Esophagus muscularis mucosa (tissue), 3 donors: Measurements from ENCODE around the gene SDK1.

Source experiments
- CTCF ChIP-seq, 3 experiments: fragments of 200-600 bp in 2 of 3; fragments of 450-650 bp in 1 of 3; sonication (generic) in 2 of 3; IDR thresholded peaks; one replicate each; pipeline ENCODE4 v1.5.1; 2017 to 2019; ENCODE audit warnings: antibody characterized with exemption in 3 of 3, mild to moderate bottlenecking in 2 of 3, moderate library complexity in 1 of 3
- POLR2A ChIP-seq: fragments of 450-650 bp; IDR thresholded peaks from one replicate; pipeline ENCODE4 v1.6.1; 2017; ENCODE audit warnings: antibody characterized with exemption, moderate library complexity, mild to moderate bottlenecking, low read depth

GRCh38 chr7:3297105-3297819 is 3.8 kb upstream of the SDK1 start:
- TF ChIP-seq CTCF (IDR thresholded peaks at IDR 0.05) (no peak), POLR2A (no peak)
